B cell (primary cell): ENCODE results near the gene LAMB1. TPM values are rescaled to one million over a fixed set of nuclear protein-coding genes. Genes with fewer than 3 reads are reported as not detected.
"Not testable (repeated sequence)": the region's sequence is repeated elsewhere in the genome, so short reads cannot be mapped to it uniquely, and the experiment has no call there.

Experiments
- ATAC-seq: fragments of 200-7000 bp; cut with Tn5 transposase; one replicate; pipeline ENCODE4 v1.10.0; 2021; ENCODE audit warnings: low read depth, mild to moderate bottlenecking, moderate number of reproducible peaks, moderate library complexity
- CTCF ChIA-PET: fragments of 350-600 bp; sonication (Branson Sonifier 250); formaldehyde crosslinking; loops from one replicate; lab custom pipeline; 2021; ENCODE audit warnings: antibody characterized with exemption, inconsistent platforms; lab: Charles Lee
- POLR2A ChIA-PET: fragments of 350-600 bp; sonication (Branson Sonifier 250); formaldehyde crosslinking; loops from one replicate; lab custom pipeline; 2021; ENCODE audit warnings: antibody characterized with exemption; lab: Charles Lee
- DNase-seq: peaks from one replicate; pipeline ENCODE4 v3.0.0; 2013
- H2AFZ ChIP-seq: 2 replicates; pipeline ENCODE4 v1.6.1; 2012; ENCODE audit warnings: mild to moderate bottlenecking, low read depth, low read length; ENCODE audit not compliant: insufficient read depth, poor library complexity, severe bottlenecking
- H3K27ac ChIP-seq, 2 donors: 1 replicate in 1 of 2; 2 replicates in 1 of 2; pipeline ENCODE4 v1.5.1; 2012 to 2013; ENCODE audit warnings: low read length in 2 of 2, mild to moderate bottlenecking in 2 of 2, moderate library complexity in 1 of 2
- H3K27me3 ChIP-seq, 4 experiments: fragments of 200-600 bp in 1 of 4; sonication (generic) in 1 of 4; replicated peaks in 1 of 4; 1 replicate in 2 of 4; 2 replicates in 2 of 4; pipeline versions ENCODE4 v1.6.1 to v1.7.0; 2013 to 2016; ENCODE audit warnings: low read length in 3 of 4, mild to moderate bottlenecking in 2 of 4, mixed read lengths in 1 of 4, moderate library complexity in 1 of 4; ENCODE audit not compliant: insufficient read depth in 4 of 4, control insufficient read depth in 3 of 4; ENCODE audit errors: control extremely low read depth in 1 of 4
- H3K36me3 ChIP-seq, 2 experiments: replicated peaks in 1 of 2; 1 replicate in 1 of 2; 2 replicates in 1 of 2; pipeline versions ENCODE4 v1.6.1 to v1.7.1; 2013; ENCODE audit warnings: low read length in 1 of 2; ENCODE audit not compliant: insufficient read depth in 2 of 2, control insufficient read depth in 1 of 2; ENCODE audit errors: control extremely low read depth in 1 of 2, extremely low read depth in 1 of 2
- H3K4me1 ChIP-seq, 2 donors: fragments of 200-600 bp in 1 of 2; sonication (generic) in 1 of 2; 1 replicate in 1 of 2; 2 replicates in 1 of 2; pipeline versions ENCODE4 v1.5.1 to v1.6.1; 2013 to 2017; ENCODE audit warnings: low read length in 2 of 2; ENCODE audit not compliant: control insufficient read depth in 2 of 2, insufficient read depth in 2 of 2
- H3K4me2 ChIP-seq: replicated peaks from 2 replicates; pipeline ENCODE3; 2012; ENCODE audit warnings: mild to moderate bottlenecking, low read depth, low read length; ENCODE audit not compliant: poor library complexity, severe bottlenecking
- H3K4me3 ChIP-seq, 5 experiments: fragments of 200-600 bp in 1 of 5; sonication (generic) in 1 of 5; 1 replicate in 3 of 5; 2 replicates in 2 of 5; pipeline versions ENCODE4 v1.5.1 to v1.7.0; 2011 to 2016; ENCODE audit warnings: low read length in 4 of 5, mild to moderate bottlenecking in 4 of 5, low read depth in 2 of 5, control low read depth in 1 of 5, moderate library complexity in 1 of 5; ENCODE audit not compliant: insufficient read depth in 1 of 5; ENCODE audit errors: control extremely low read depth in 1 of 5, extremely low read depth in 1 of 5
- H3K79me2 ChIP-seq: fragments of 200-600 bp; sonication (generic); one replicate; pipeline ENCODE4 v1.6.0; 2016; ENCODE audit warnings: low read length; ENCODE audit not compliant: control insufficient read depth, insufficient read depth
- H3K9ac ChIP-seq: fragments of 200-600 bp; sonication (generic); 2 replicates; pipeline ENCODE4 v1.6.1; 2017; ENCODE audit warnings: mild to moderate bottlenecking, low read length, moderate library complexity
- H3K9me3 ChIP-seq, 3 donors: one replicate each; pipeline versions ENCODE4 v1.6.1 to v1.7.1; 2013; ENCODE audit warnings: low read length in 2 of 3; ENCODE audit not compliant: control insufficient read depth in 2 of 3, insufficient read depth in 1 of 3; ENCODE audit errors: control extremely low read depth in 1 of 3
- H4K20me1 ChIP-seq: 2 replicates; pipeline ENCODE4 v1.6.0; 2012; ENCODE audit warnings: mild to moderate bottlenecking, low read length; ENCODE audit not compliant: insufficient read depth, control insufficient read depth, poor library complexity, severe bottlenecking
- H3K27ac Mint-ChIP-seq: one replicate; pipeline ENCODE4 v1.8.0; 2021; ENCODE audit warnings: mixed read lengths
- H3K27me3 Mint-ChIP-seq: one replicate; pipeline ENCODE4 v1.8.0; 2021; ENCODE audit warnings: mixed read lengths
- H3K4me1 Mint-ChIP-seq: one replicate; pipeline ENCODE4 v1.8.0; 2021; ENCODE audit warnings: mixed read lengths
- H3K4me3 Mint-ChIP-seq: one replicate; pipeline ENCODE4 v1.8.0; 2021; ENCODE audit warnings: mixed read lengths
- H3K9me3 Mint-ChIP-seq: one replicate; pipeline ENCODE4 v1.8.0; 2022; ENCODE audit warnings: mixed read lengths; ENCODE audit not compliant: insufficient read depth
- EZH2 ChIP-seq: IDR thresholded peaks from 2 replicates; pipeline ENCODE4 v1.6.1; 2012; ENCODE audit warnings: borderline replicate concordance, low read depth, mild to moderate bottlenecking, moderate library complexity, low read length; ENCODE audit not compliant: insufficient read depth, poor library complexity, severe bottlenecking
- WGBS: methylation state at CpG from one replicate; pipeline ENCODE4 v1.1.5; 2013; ENCODE audit warnings: missing lambda C conversion rate; ENCODE audit not compliant: insufficient coverage; 5-methylcytosine and 5-hydroxymethylcytosine counted together
- intact Hi-C: fragments of 100-400 bp; cut with micrococcal nuclease; formaldehyde crosslinking; loops from one replicate; pipeline ENCODE4 v1.10.0; 2022
- polyA plus RNA-seq: library from polyadenylated mRNA; depleted of rRNA; stranded (reverse); fragments of >200 nt; gene quantifications from 2 replicates; pipeline ENCODE4 v1.2.3, GENCODE V29; 2012
- total RNA-seq, 2 donors: library from RNA; stranded (reverse); fragments of 120-200 nt in 1 of 2; gene quantifications; 1 replicate in 1 of 2; 2 replicates in 1 of 2; pipeline versions ENCODE4 v1.2.3 to v1.2.4, GENCODE V29; 2013 to 2022
- TF ChIP-seq, protein P1 (sequence below): fragments of 200-600 bp; IDR thresholded peaks from one replicate; pipeline ENCODE4 v1.8.0; 2022; ENCODE audit warnings: antibody characterized with exemption, mild to moderate bottlenecking

Gene LAMB1
- total and polyA plus RNA-seq, 2 donors (not counting 1 experiment from before 2014, with no cell fraction given) = not detected

DNA sequence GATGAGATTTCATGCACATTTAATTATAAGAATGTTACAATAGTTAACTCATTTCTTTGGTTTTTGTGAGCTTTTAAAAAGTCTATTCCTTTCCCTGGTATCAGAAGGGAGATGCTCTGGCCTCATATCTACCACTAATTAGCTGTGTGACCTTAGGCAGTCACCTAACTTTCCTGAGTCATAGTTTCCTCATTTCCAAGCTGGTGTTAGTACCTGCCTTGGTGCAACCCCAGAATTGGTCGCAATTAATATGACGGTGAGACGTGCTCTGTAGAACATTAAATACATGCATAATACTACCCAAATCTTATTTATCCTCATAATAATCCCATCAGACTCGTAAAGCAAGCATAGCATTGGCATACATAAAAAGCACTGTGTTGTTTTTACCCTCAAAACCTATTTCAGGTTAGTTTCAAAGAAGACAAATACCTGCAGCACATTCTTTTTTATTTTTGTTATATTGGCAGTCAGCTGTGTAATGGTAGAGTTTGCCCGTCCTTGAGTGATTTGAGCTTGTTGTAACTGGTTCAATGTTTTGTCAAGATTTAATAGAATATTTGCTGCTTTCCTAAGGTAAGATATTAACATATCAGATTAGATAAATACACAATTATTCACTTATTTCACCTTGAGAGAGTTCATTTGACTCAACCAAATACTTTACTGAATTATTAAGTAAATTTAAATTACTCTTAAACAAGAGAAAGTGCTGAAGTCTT, 31.0 kb upstream of the LAMB1 start:
- Histone ChIP-seq H3K27ac (no peak overlapping the region), H3K9ac (no peak overlapping the region), H3K4me1 (no peaks in the 10 kb centered on the region), H3K4me2 (no peak overlapping the region), H4K20me1 (no peaks in the 10 kb centered on the region), H3K36me3 (no peaks in the 10 kb centered on the region), H3K9me3 (no peaks in the 10 kb centered on the region), H3K79me2 (no peaks in the 10 kb centered on the region), H3K4me3 (no peak overlapping the region), H2AFZ (no peak overlapping the region), H3K27me3 (no peaks in the 10 kb centered on the region)
- ChIA-PET POLR2A (interaction anchor here (0.7 kb wide), 1 partner anchor 814 kb away, joined by 7 read pairs; no protein-coding TSS in a partner anchor), CTCF (interaction anchor here (0.9 kb wide), 1 partner anchor 112 kb away, joined by 3 read pairs; no protein-coding TSS in a partner anchor)
- H3K27me3 Mint-ChIP-seq = peaks cover 14% of the 10 kb centered on the region
- WGBS = 100% methylated on average over 3 of the region's 5 CpGs
- no peaks in the 10 kb centered on the region for H3K4me1 Mint-ChIP-seq
- TF ChIP-seq, protein P1, sequence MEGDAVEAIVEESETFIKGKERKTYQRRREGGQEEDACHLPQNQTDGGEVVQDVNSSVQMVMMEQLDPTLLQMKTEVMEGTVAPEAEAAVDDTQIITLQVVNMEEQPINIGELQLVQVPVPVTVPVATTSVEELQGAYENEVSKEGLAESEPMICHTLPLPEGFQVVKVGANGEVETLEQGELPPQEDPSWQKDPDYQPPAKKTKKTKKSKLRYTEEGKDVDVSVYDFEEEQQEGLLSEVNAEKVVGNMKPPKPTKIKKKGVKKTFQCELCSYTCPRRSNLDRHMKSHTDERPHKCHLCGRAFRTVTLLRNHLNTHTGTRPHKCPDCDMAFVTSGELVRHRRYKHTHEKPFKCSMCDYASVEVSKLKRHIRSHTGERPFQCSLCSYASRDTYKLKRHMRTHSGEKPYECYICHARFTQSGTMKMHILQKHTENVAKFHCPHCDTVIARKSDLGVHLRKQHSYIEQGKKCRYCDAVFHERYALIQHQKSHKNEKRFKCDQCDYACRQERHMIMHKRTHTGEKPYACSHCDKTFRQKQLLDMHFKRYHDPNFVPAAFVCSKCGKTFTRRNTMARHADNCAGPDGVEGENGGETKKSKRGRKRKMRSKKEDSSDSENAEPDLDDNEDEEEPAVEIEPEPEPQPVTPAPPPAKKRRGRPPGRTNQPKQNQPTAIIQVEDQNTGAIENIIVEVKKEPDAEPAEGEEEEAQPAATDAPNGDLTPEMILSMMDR = no peak
- TF ChIP-seq EZH2 = no peak
- DNase-seq (no peak), ATAC-seq (no peak)
- intact Hi-C loops = no loop called here
- no peak overlapping the region for H3K27ac Mint-ChIP-seq
- H3K9me3 Mint-ChIP-seq = no peaks in the 10 kb centered on the region
- no peak overlapping the region for H3K4me3 Mint-ChIP-seq

DNA sequence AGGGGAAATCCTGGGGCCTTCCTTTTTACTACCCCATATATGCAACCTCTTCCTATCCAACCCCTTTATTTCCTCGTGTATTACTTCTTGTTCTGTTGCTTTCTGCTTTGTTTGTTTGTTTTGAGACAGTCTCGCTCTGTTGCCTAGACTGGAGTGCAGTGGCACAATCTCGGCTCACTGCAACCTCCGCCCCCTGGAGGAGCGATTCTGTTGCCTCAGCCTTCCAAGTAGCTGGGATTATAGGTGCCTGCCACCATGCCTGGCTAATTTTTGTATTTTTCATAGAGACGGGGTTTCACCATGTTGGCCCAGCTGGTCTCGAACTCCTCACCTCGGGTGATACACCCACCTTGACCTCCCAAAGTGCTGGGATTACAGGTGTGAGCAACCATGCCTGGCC, 30.3 kb upstream of the LAMB1 start:
- H3K36me3 ChIP-seq, H3K9me3 ChIP-seq, DNase-seq, H3K9me3 Mint-ChIP-seq, H3K4me1 ChIP-seq, intact Hi-C loops, H3K4me3 ChIP-seq, H3K4me3 Mint-ChIP-seq, H2AFZ ChIP-seq, H3K9ac ChIP-seq, H3K27me3 Mint-ChIP-seq, ATAC-seq, H3K79me2 ChIP-seq, H3K27ac ChIP-seq, H4K20me1 ChIP-seq, H3K27me3 ChIP-seq, H3K4me1 Mint-ChIP-seq, H3K27ac Mint-ChIP-seq, H3K4me2 ChIP-seq: not testable (repeated sequence)
- 94% methylated on average over 7 of the region's 8 CpGs for WGBS
- ChIA-PET CTCF (interaction anchor here (0.9 kb wide), 1 partner anchor 113 kb away, joined by 3 read pairs; no protein-coding TSS in a partner anchor), POLR2A (interaction anchor here (0.7 kb wide), 1 partner anchor 813 kb away, joined by 7 read pairs; no protein-coding TSS in a partner anchor)
